ENCODE measurements around the gene CCDC63. TPM values are rescaled to one million over a fixed set of nuclear protein-coding genes. Genes with fewer than 3 reads are reported as not detected.

CCDC63 gene
- total RNA-seq, 4 donors from 2014 or later, result not detected

GRCh38 chr12:110849221-110849620, 2.4 kb downstream of the CCDC63 start:
- intact Hi-C loops (cut with DNase I; ENCODE audit: low total_unique reads), result no loop called here
- DNase-seq, result no peak
- no peak overlapping the region for H3K4me3 ChIP-seq

GRCh38 chr12:110849748-110850403, 3.1 kb downstream of the CCDC63 start:
- intact Hi-C loops (cut with DNase I; ENCODE audit: low total_unique reads), result no loop called here
- no peaks in the 10 kb centered on the region for H3K27me3 ChIP-seq
- no peak for DNase-seq
- no peaks in the 10 kb centered on the region for H3K9me3 ChIP-seq
- H3K4me3 ChIP-seq, result no peak overlapping the region
- H3K4me1 ChIP-seq, result no peaks in the 10 kb centered on the region
- no peak for TF ChIP-seq CTCF (IDR thresholded peaks at IDR 0.05)
- no peak for TF ChIP-seq POLR2A (IDR thresholded peaks at IDR 0.05)
- H3K36me3 ChIP-seq, result no peaks in the 10 kb centered on the region
- no peak overlapping the region for H3K27ac ChIP-seq

More at GRCh38 chr12:110849221-110849620, 2.4 kb downstream of the CCDC63 start:
- TF ChIP-seq POLR2A (IDR thresholded peaks at IDR 0.05), result no peak
- TF ChIP-seq CTCF (IDR thresholded peaks at IDR 0.05), result no peak
- H3K9me3 ChIP-seq, result no peaks in the 10 kb centered on the region
- H3K27me3 ChIP-seq, result no peaks in the 10 kb centered on the region
- H3K36me3 ChIP-seq, result no peaks in the 10 kb centered on the region
- H3K27ac ChIP-seq, result no peak overlapping the region
- H3K4me1 ChIP-seq, result no peaks in the 10 kb centered on the region

GRCh38 chr12:110850762-110851161, 4.0 kb downstream of the CCDC63 start:
- no peaks in the 10 kb centered on the region for H3K27me3 ChIP-seq
- intact Hi-C loops (cut with DNase I; ENCODE audit: low total_unique reads), result no loop called here
- H3K4me3 ChIP-seq, result no peak overlapping the region
- H3K36me3 ChIP-seq, result no peaks in the 10 kb centered on the region
- no peaks in the 10 kb centered on the region for H3K4me1 ChIP-seq
- no peaks in the 10 kb centered on the region for H3K9me3 ChIP-seq
- DNase-seq, result no peak
- TF ChIP-seq CTCF (IDR thresholded peaks at IDR 0.05) (no peak), POLR2A (IDR thresholded peaks at IDR 0.05) (no peak)
- no peak overlapping the region for H3K27ac ChIP-seq

- Histone ChIP-seq H3K36me3 (no peaks in the 10 kb centered on the region), H3K4me1 (no peaks in the 10 kb centered on the region), H3K4me3 (no peak overlapping the region), H3K27me3 (no peaks in the 10 kb centered on the region), H3K27ac (no peak overlapping the region), H3K9me3 (no peaks in the 10 kb centered on the region)
- no peak for TF ChIP-seq CTCF (IDR thresholded peaks at IDR 0.05)
- no peak for TF ChIP-seq POLR2A (IDR thresholded peaks at IDR 0.05)
- intact Hi-C loops (cut with DNase I; ENCODE audit: low total_unique reads), result no loop called here
- no peak for DNase-seq
Observed at GRCh38 chr12:110853836-110854235, 7.0 kb downstream of the CCDC63 start.

- no peak overlapping the region for H3K27ac ChIP-seq
- no peak overlapping the region for H3K4me3 ChIP-seq
- no peaks in the 10 kb centered on the region for H3K4me1 ChIP-seq
- no peaks in the 10 kb centered on the region for H3K36me3 ChIP-seq
- no peak for DNase-seq
- no peaks in the 10 kb centered on the region for H3K9me3 ChIP-seq
- intact Hi-C loops (cut with DNase I; ENCODE audit: low total_unique reads), result no loop called here
- no peak for TF ChIP-seq POLR2A (IDR thresholded peaks at IDR 0.05)
- no peak for TF ChIP-seq CTCF (IDR thresholded peaks at IDR 0.05)
- no peaks in the 10 kb centered on the region for H3K27me3 ChIP-seq
Observed at GRCh38 chr12:110856542-110856941, 9.8 kb downstream of the CCDC63 start.
